Activated naive CD4-positive, alpha-beta T cell (primary cell): ENCODE measurements around the gene PIP4K2A.

ENCODE experiments used
- DNase-seq, 4 experiments: peaks; one replicate each; lab custom pipeline; 2025; lab: John Stamatoyannopoulos, UW

PIP4K2A gene

GRCh38 chr10:22666287-22667092 lies 47.9 kb downstream of the PIP4K2A start:
- peak in 1 of 4 experiments; percentile 30 for DNase-seq

GRCh38 chr10:22665329-22665728 lies 49.0 kb downstream of the PIP4K2A start:
- DNase-seq = no peak

- no peak for DNase-seq
Observed at GRCh38 chr10:22662733-22663330, 51.5 kb downstream of the PIP4K2A start.

- no peak for DNase-seq
Observed at GRCh38 chr10:22659866-22660265, 54.5 kb downstream of the PIP4K2A start.

GRCh38 chr10:22658745-22659410 lies 55.5 kb downstream of the PIP4K2A start:
- no peak for DNase-seq

- no peak for DNase-seq
Observed at GRCh38 chr10:22657566-22658225, 56.7 kb downstream of the PIP4K2A start.

- no peak for DNase-seq
Observed at GRCh38 chr10:22657024-22657423, 57.4 kb downstream of the PIP4K2A start.

- no peak for DNase-seq
Observed at GRCh38 chr10:22656036-22656435, 58.3 kb downstream of the PIP4K2A start.

- no peak for DNase-seq
Observed at GRCh38 chr10:22655312-22655981, 58.9 kb downstream of the PIP4K2A start.

- DNase-seq = no peak
Observed at GRCh38 chr10:22652988-22653481, 61.3 kb downstream of the PIP4K2A start.

- DNase-seq = no peak
Observed at GRCh38 chr10:22651276-22651980, 63.0 kb downstream of the PIP4K2A start.

- DNase-seq = no peak
Observed at GRCh38 chr10:22649994-22650393, 64.4 kb downstream of the PIP4K2A start.

- DNase-seq = no peak
Observed at GRCh38 chr10:22649390-22649841, 65.0 kb downstream of the PIP4K2A start.

GRCh38 chr10:22648547-22648961 lies 65.8 kb downstream of the PIP4K2A start:
- DNase-seq = no peak

- DNase-seq = no peak
Observed at GRCh38 chr10:22647244-22647643, 67.1 kb downstream of the PIP4K2A start.

- no peak for DNase-seq
Observed at GRCh38 chr10:22646388-22646853, 68.0 kb downstream of the PIP4K2A start.

- no peak for DNase-seq
Observed at GRCh38 chr10:22644222-22644621, 70.2 kb downstream of the PIP4K2A start.

- no peak for DNase-seq
Observed at GRCh38 chr10:22643775-22644174, 70.6 kb downstream of the PIP4K2A start.

- no peak for DNase-seq
Observed at GRCh38 chr10:22643116-22643515, 71.3 kb downstream of the PIP4K2A start.

- DNase-seq = no peak
Observed at GRCh38 chr10:22641743-22642142, 72.6 kb downstream of the PIP4K2A start.

GRCh38 chr10:22640359-22640758 lies 74.0 kb downstream of the PIP4K2A start:
- DNase-seq = no peak
